HepG2 (cell line): ENCODE results near the gene FUT8. TPM values are rescaled to one million over a fixed set of nuclear protein-coding genes. Genes with fewer than 3 reads are reported as not detected.

Source experiments
- ATAC-seq: fragments of 200-7000 bp; cut with Tn5 transposase; 3 replicates; pipeline ENCODE4 v1.9.1; 2020; ENCODE audit warnings: mild to moderate bottlenecking, moderate library complexity
- BruUV-seq: library from RNA; stranded (reverse); fragments of 400-500 nt; replicated peaks from 2 replicates; lab custom pipeline; 2021; lab: Mats Ljungman, UMichigan
- CTCF ChIA-PET: fragments of 300-600 bp; formaldehyde crosslinking; extraction: SDS; loops from one replicate; lab custom pipeline; 2021; ENCODE audit warnings: low total read pairs, inconsistent platforms, low intra/inter-chr PET ratio; lab: Yijun Ruan, JAX
- POLR2A ChIA-PET: fragments of 350-600 bp; sonication (Branson Sonifier 250); formaldehyde crosslinking; loops from one replicate; lab custom pipeline; 2020; ENCODE audit warnings: antibody characterized with exemption, inconsistent platforms; lab: Yijun Ruan, JAX
- DNase-seq: peaks from one replicate; pipeline ENCODE4 v3.0.0-alpha.2; 2015; ENCODE audit warnings: low spot score
- FAIRE-seq: peaks from 3 replicates; lab custom pipeline; 2011; peaks lifted over from hg19 to GRCh38; lab: Jason Lieb, UNC
- H2AFZ ChIP-seq: one replicate; pipeline ENCODE4 v1.6.1; 2011; ENCODE audit warnings: low read length, inconsistent platforms
- H3K27ac ChIP-seq: fragments of 300-600 bp; 3 replicates; pipeline ENCODE4 v1.8.0; 2011; ENCODE audit warnings: mixed run types, mild to moderate bottlenecking, mixed read lengths, low read length, inconsistent platforms; ENCODE audit not compliant: insufficient read depth; ENCODE audit errors: extremely low read length
- H3K27me3 ChIP-seq, 2 experiments: fragments of 200-600 bp in 1 of 2; 2 replicates in 1 of 2; 3 replicates in 1 of 2; pipeline versions ENCODE4 v1.6.0 to v1.8.0; 2011; ENCODE audit warnings: low read length in 2 of 2, mild to moderate bottlenecking in 2 of 2, moderate library complexity in 2 of 2, inconsistent platforms in 1 of 2; ENCODE audit not compliant: insufficient read depth in 2 of 2, control insufficient read depth in 1 of 2
- H3K36me3 ChIP-seq, 2 experiments: fragments of 200-600 bp in 1 of 2; replicated peaks in 1 of 2; 2 replicates in 1 of 2; 3 replicates in 1 of 2; pipeline versions ENCODE4 v1.5.1 to v1.8.0; 2011; ENCODE audit warnings: low read length in 2 of 2, inconsistent platforms in 1 of 2; ENCODE audit not compliant: insufficient read depth in 2 of 2, control insufficient read depth in 1 of 2
- H3K4me1 ChIP-seq: 2 replicates; pipeline ENCODE4 v1.5.1; 2012; ENCODE audit warnings: low read length, inconsistent platforms; ENCODE audit not compliant: insufficient read depth
- H3K4me2 ChIP-seq: 2 replicates; pipeline ENCODE4 v1.6.0; 2011; ENCODE audit warnings: low read depth, low read length, inconsistent platforms
- H3K4me3 ChIP-seq, 3 experiments: fragments of 200-600 bp in 1 of 3; sonication (generic), shearing (Covaris generic) in 1 of 3; replicated peaks in 1 of 3; 2 replicates each; pipeline ENCODE4 v1.5.1; 2011 to 2016; ENCODE audit warnings: low read length in 3 of 3, inconsistent platforms in 2 of 3, low read depth in 2 of 3, mild to moderate bottlenecking in 2 of 3, control low read depth in 1 of 3, mixed read lengths in 1 of 3; ENCODE audit not compliant: insufficient read depth in 1 of 3
- H3K79me2 ChIP-seq: one replicate; pipeline ENCODE4 v1.6.1; 2011; ENCODE audit warnings: low read length, inconsistent platforms; ENCODE audit not compliant: insufficient read depth
- H3K9ac ChIP-seq: 2 replicates; pipeline ENCODE4 v1.6.0; 2011; ENCODE audit warnings: mild to moderate bottlenecking, low read depth, low read length, inconsistent platforms; ENCODE audit not compliant: insufficient read depth
- H3K9me3 ChIP-seq: 2 replicates; pipeline ENCODE4 v1.5.1; 2012; ENCODE audit warnings: mild to moderate bottlenecking, low read length
- H4K20me1 ChIP-seq: 2 replicates; pipeline ENCODE4 v1.6.0; 2011; ENCODE audit warnings: inconsistent platforms, mild to moderate bottlenecking, low read length, moderate library complexity; ENCODE audit not compliant: insufficient read depth
- ATF3 ChIP-seq: sonication (generic); formaldehyde crosslinking; IDR thresholded peaks from 2 replicates; pipeline ENCODE4 v1.4.0; 2020; ENCODE audit warnings: missing genetic modification reagents
- BCLAF1 ChIP-seq: fragments of 450-650 bp; IDR thresholded peaks from 2 replicates; pipeline ENCODE4 v1.6.1; 2017; ENCODE audit warnings: mild to moderate bottlenecking
- PBX2 ChIP-seq: IDR thresholded peaks from 2 replicates; pipeline ENCODE4 v1.6.1; 2016; ENCODE audit warnings: control low read depth
- PTBP1 ChIP-seq: fragments of 200-400 bp; formaldehyde crosslinking; IDR thresholded peaks from 2 replicates; pipeline ENCODE4 v1.6.1; 2018; ENCODE audit warnings: low read length, low read depth; ENCODE audit not compliant: poor library complexity, severe bottlenecking
- RCOR2 ChIP-seq: IDR thresholded peaks from 2 replicates; pipeline ENCODE4 v1.6.1; 2016; ENCODE audit warnings: missing biosample characterization, missing genetic modification reagents
- RFX1 ChIP-seq: fragments of 450-650 bp; IDR thresholded peaks from 2 replicates; pipeline ENCODE4 v1.6.1; 2017
- SP5 ChIP-seq: IDR thresholded peaks from 2 replicates; pipeline ENCODE4 v1.6.1; 2016; ENCODE audit warnings: low read depth, borderline replicate concordance
- ZNF264 ChIP-seq: sonication (generic); formaldehyde crosslinking; IDR thresholded peaks from 2 replicates; pipeline ENCODE4 v1.4.0; 2020; ENCODE audit warnings: missing genetic modification reagents
- ZNF30 ChIP-seq: sonication (generic); formaldehyde crosslinking; IDR thresholded peaks from 2 replicates; pipeline ENCODE4 v1.5.0; 2020; ENCODE audit warnings: mild to moderate bottlenecking, missing genetic modification reagents
- ZNF318 ChIP-seq: sonication (generic); formaldehyde crosslinking; IDR thresholded peaks from 2 replicates; pipeline ENCODE4 v1.4.0; 2020; ENCODE audit warnings: mild to moderate bottlenecking, missing genetic modification reagents
- ZNF761 ChIP-seq: sonication (generic); formaldehyde crosslinking; conservative IDR thresholded peaks from 2 replicates; pipeline ENCODE4 v1.4.0; 2020; ENCODE audit warnings: mild to moderate bottlenecking, missing genetic modification reagents
- ZNF790 ChIP-seq: sonication (generic); formaldehyde crosslinking; IDR thresholded peaks from 2 replicates; pipeline ENCODE4 v1.8.0; 2022; ENCODE audit warnings: missing genetic modification reagents, mild to moderate bottlenecking, borderline replicate concordance
- WGBS: methylation state at CpG from one replicate; pipeline ENCODE4 v1.1.6; 2017; ENCODE audit warnings: low lambda C conversion rate; 5-methylcytosine and 5-hydroxymethylcytosine counted together
- in situ Hi-C: cut with HindIII; loops from 2 replicates; pipeline ENCODE4 v1.10.0; 2017; ENCODE audit warnings: low pct_unique_long_range_greater_than_20kb; ENCODE audit not compliant: extremely low pct_ligation_motif_present
- intact Hi-C: fragments of 100-400 bp; cut with micrococcal nuclease; formaldehyde crosslinking; loops from one replicate; pipeline ENCODE4 v1.10.0; 2022; ENCODE audit not compliant: unreplicated experiment
- polyA plus RNA-seq, 8 experiments: library from polyadenylated mRNA; depleted of rRNA in 3 of 8; stranded (reverse) in 7 of 8; unstranded in 1 of 8; fragments of >200 nt; fragmentation: Illumina TruSeq in 4 of 8; extraction: Trizol in 4 of 8; gene quantifications; 2 replicates each; pipeline versions ENCODE4 v1.2.1 to v1.2.3, GENCODE V29; 2011 to 2016; ENCODE audit warnings: low read depth in 4 of 8, missing spikeins in 1 of 8, mixed read lengths in 1 of 8; ENCODE audit not compliant: insufficient read depth in 1 of 8
- total RNA-seq, 5 experiments: library from RNA; depleted of rRNA; stranded (reverse); fragments of >200 nt; fragmentation: Illumina TruSeq; extraction: Trizol; gene quantifications; 2 replicates each; pipeline ENCODE4 v1.2.3, GENCODE V29; 2016; ENCODE audit warnings: low read depth in 1 of 5
- TF ChIP-seq, protein P1 (sequence below): sonication (generic); formaldehyde crosslinking; IDR thresholded peaks from 2 replicates; pipeline ENCODE4 v1.8.1; 2023; ENCODE audit warnings: mild to moderate bottlenecking, missing genetic modification reagents

The FUT8 gene
- total and polyA plus RNA-seq, 2 of the 13 experiments (the other 11 are each of a cell fraction or from before 2014, with no cell fraction given): 9.3 to 17.5 TPM

- no peak overlapping the region for H3K27ac ChIP-seq
- no peak overlapping the region for H3K9ac ChIP-seq
- H2AFZ ChIP-seq: no peak overlapping the region
- no peak for DNase-seq
- ChIA-PET CTCF (no interaction called here), POLR2A (no interaction called here)
- no peak for FAIRE-seq
- 100% methylated on average over 4 of the region's 4 CpGs for WGBS
- H3K9me3 ChIP-seq: no peaks in the 10 kb centered on the region
- H3K4me1 ChIP-seq: no peaks in the 10 kb centered on the region
- H3K27me3 ChIP-seq: no peaks in the 10 kb centered on the region
- H3K36me3 ChIP-seq: no peaks in the 10 kb centered on the region
- intact Hi-C loops: no loop called here
- no peak for ATAC-seq
- H3K4me2 ChIP-seq: no peak overlapping the region
- H3K79me2 ChIP-seq: no peaks in the 10 kb centered on the region
- in situ Hi-C loops: no loop called here
- no peaks in the 10 kb centered on the region for H4K20me1 ChIP-seq
- no peak overlapping the region for H3K4me3 ChIP-seq
- no TSS peak for BruUV-seq
- TF ChIP-seq ZNF318 (CRISPR knock-in tag) (no peak), RCOR2 (CRISPR knock-in tag) (no peak), ATF3 (CRISPR knock-in tag) (no peak), ZNF761 (CRISPR knock-in tag) (no peak), PBX2 (CRISPR knock-in tag) (no peak), RFX1 (no peak), PTBP1 (no peak), ZNF30 (CRISPR knock-in tag) (no peak), SP5 (CRISPR knock-in tag) (no peak), ZNF790 (no peak), ZNF264 (CRISPR knock-in tag) (no peak), BCLAF1 (no peak)
- TF ChIP-seq, protein P1, sequence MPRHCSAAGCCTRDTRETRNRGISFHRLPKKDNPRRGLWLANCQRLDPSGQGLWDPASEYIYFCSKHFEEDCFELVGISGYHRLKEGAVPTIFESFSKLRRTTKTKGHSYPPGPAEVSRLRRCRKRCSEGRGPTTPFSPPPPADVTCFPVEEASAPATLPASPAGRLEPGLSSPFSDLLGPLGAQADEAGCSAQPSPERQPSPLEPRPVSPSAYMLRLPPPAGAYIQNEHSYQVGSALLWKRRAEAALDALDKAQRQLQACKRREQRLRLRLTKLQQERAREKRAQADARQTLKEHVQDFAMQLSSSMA: no peak
Observed at GRCh38 chr14:65483647-65484046, 71.1 kb downstream of the FUT8 start.
